ENCODE measurements around the gene TANC1.

TANC1 gene

GRCh38 chr2:159230145-159230877, 261.9 kb downstream of the TANC1 start:
- Histone ChIP-seq H3K9me3 (ENCODE audit: insufficient read depth, low read length, severe bottlenecking) (no peaks in the 10 kb centered on the region), H2AFZ (ENCODE audit: low read depth, low read length) (no peak overlapping the region), H3K79me2 (ENCODE audit: insufficient read depth, low read length) (no peaks in the 10 kb centered on the region), H3K4me1 (ENCODE audit: insufficient read depth, low read length) (peaks cover 37% of the 10 kb centered on the region), H3K36me3 (ENCODE audit: insufficient read depth, low read length) (peaks cover 52% of the 10 kb centered on the region), H3K27ac (ENCODE audit: low read length) (peak overlapping the region; percentile 51), H3K9ac (ENCODE audit: low read depth, low read length) (no peak overlapping the region), H3K4me3 (ENCODE audit: low read depth in 1 of 2, low read length in 2 of 2) (no peak overlapping the region), H4K20me1 (ENCODE audit: insufficient read depth, low read length) (no peaks in the 10 kb centered on the region), H3K27me3 (ENCODE audit: insufficient read depth, low read length, poor library complexity) (no peaks in the 10 kb centered on the region), H3K4me2 (ENCODE audit: insufficient read depth, low read length) (no peak overlapping the region)
- ATAC-seq (ENCODE audit: insufficient read depth, low read depth) (no peak), DNase-seq (no peak)
- TF ChIP-seq EZH2 (IDR thresholded peaks at IDR 0.05; ENCODE audit: borderline replicate concordance, low read depth, low read length, severe bottlenecking) = no peak
- no peak for TF ChIP-seq CTCF (IDR thresholded peaks at IDR 0.05; ENCODE audit: borderline replicate concordance, extremely low read depth, low read length, poor library complexity, severe bottlenecking)

GRCh38 chr2:159232456-159233170, 264.2 kb downstream of the TANC1 start:
- ATAC-seq (ENCODE audit: insufficient read depth, low read depth) (no peak), DNase-seq (no peak)
- no peak overlapping the region for H3K4me3 ChIP-seq (ENCODE audit: low read depth in 1 of 2, low read length in 2 of 2)
- no peak overlapping the region for H3K9ac ChIP-seq (ENCODE audit: low read depth, low read length)
- no peak overlapping the region for H3K27ac ChIP-seq (ENCODE audit: low read length)
- no peak overlapping the region for H3K4me2 ChIP-seq (ENCODE audit: insufficient read depth, low read length)
- no peaks in the 10 kb centered on the region for H4K20me1 ChIP-seq (ENCODE audit: insufficient read depth, low read length)
- TF ChIP-seq EZH2 (IDR thresholded peaks at IDR 0.05; ENCODE audit: borderline replicate concordance, low read depth, low read length, severe bottlenecking) (no peak), CTCF (IDR thresholded peaks at IDR 0.05; ENCODE audit: borderline replicate concordance, extremely low read depth, low read length, poor library complexity, severe bottlenecking) (no peak)
- peaks cover 14% of the 10 kb centered on the region for H3K4me1 ChIP-seq (ENCODE audit: insufficient read depth, low read length)
- no peak overlapping the region for H2AFZ ChIP-seq (ENCODE audit: low read depth, low read length)
- no peaks in the 10 kb centered on the region for H3K27me3 ChIP-seq (ENCODE audit: insufficient read depth, low read length, poor library complexity)
- no peaks in the 10 kb centered on the region for H3K79me2 ChIP-seq (ENCODE audit: insufficient read depth, low read length)
- peaks cover 73% of the 10 kb centered on the region for H3K36me3 ChIP-seq (ENCODE audit: insufficient read depth, low read length)
- no peaks in the 10 kb centered on the region for H3K9me3 ChIP-seq (ENCODE audit: insufficient read depth, low read length, severe bottlenecking)

GRCh38 chr2:159234868-159235267, 266.4 kb downstream of the TANC1 start:
- H3K27me3 ChIP-seq (ENCODE audit: insufficient read depth, low read length, poor library complexity) = no peaks in the 10 kb centered on the region
- H3K4me1 ChIP-seq (ENCODE audit: insufficient read depth, low read length) = no peaks in the 10 kb centered on the region
- H4K20me1 ChIP-seq (ENCODE audit: insufficient read depth, low read length) = no peaks in the 10 kb centered on the region

More at GRCh38 chr2:159234868-159235267, 266.4 kb downstream of the TANC1 start:
- ATAC-seq (ENCODE audit: insufficient read depth, low read depth) (no peak), DNase-seq (no peak)
- H3K36me3 ChIP-seq (ENCODE audit: insufficient read depth, low read length) = peaks cover 70% of the 10 kb centered on the region
- no peaks in the 10 kb centered on the region for H3K9me3 ChIP-seq (ENCODE audit: insufficient read depth, low read length, severe bottlenecking)
- no peaks in the 10 kb centered on the region for H3K79me2 ChIP-seq (ENCODE audit: insufficient read depth, low read length)
- H3K4me2 ChIP-seq (ENCODE audit: insufficient read depth, low read length) = no peak overlapping the region
- no peak overlapping the region for H3K9ac ChIP-seq (ENCODE audit: low read depth, low read length)
- H2AFZ ChIP-seq (ENCODE audit: low read depth, low read length) = no peak overlapping the region
- H3K27ac ChIP-seq (ENCODE audit: low read length) = no peak overlapping the region
- no peak overlapping the region for H3K4me3 ChIP-seq (ENCODE audit: low read depth in 1 of 2, low read length in 2 of 2)
- TF ChIP-seq CTCF (IDR thresholded peaks at IDR 0.05; ENCODE audit: borderline replicate concordance, extremely low read depth, low read length, poor library complexity, severe bottlenecking) (no peak), EZH2 (IDR thresholded peaks at IDR 0.05; ENCODE audit: borderline replicate concordance, low read depth, low read length, severe bottlenecking) (no peak)

Data from DND-41 (cell line).